Urothelium cell line (cell line): ENCODE measurements around the gene ATG4B.

Experiments
- DNase-seq: peaks from one replicate; pipeline ENCODE4 v3.0.0; 2011; ENCODE audit warnings: low spot score, mixed read lengths
- FAIRE-seq: peaks from 2 replicates; lab custom pipeline; 2011; peaks lifted over from hg19 to GRCh38; lab: Jason Lieb, UNC

Gene ATG4B

DNA sequence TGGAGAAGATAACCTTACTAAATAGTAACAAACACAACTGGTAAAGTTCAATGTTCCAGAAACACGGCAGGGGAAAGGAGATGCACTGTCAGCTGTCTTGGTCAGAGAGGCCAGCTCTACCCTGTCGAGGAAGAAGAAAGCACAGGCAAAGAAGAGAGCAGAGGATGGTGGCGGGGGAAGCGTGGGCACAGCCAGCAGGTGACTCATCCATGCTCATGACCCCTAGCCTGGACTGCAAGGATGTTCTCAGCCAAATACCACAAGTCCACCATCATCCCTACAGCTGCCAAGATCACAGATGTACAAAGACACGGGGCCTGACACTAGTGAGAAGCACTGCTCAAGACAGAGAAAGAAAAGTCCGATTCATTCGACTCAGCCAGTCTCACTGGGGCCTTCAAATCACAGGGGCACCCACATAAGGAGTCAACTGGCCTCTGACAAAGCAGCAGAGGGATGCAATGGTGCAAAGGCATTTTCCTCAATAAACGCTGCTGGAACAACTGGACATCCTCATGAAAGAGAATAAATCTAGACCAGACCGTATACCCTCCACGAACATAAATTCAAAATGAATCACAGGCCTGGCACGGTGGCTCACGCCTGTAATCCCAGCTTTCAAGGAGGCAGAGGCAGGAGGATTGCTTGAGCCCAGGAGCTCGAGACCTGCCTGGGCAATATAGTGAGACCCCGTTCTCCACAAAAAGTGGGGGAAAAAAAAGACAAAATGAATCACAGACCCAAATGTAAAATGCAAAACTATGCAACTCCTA lies 43.5 kb downstream of the ATG4B start:
- peak; percentile 76 for DNase-seq
- no peak for FAIRE-seq

DNA sequence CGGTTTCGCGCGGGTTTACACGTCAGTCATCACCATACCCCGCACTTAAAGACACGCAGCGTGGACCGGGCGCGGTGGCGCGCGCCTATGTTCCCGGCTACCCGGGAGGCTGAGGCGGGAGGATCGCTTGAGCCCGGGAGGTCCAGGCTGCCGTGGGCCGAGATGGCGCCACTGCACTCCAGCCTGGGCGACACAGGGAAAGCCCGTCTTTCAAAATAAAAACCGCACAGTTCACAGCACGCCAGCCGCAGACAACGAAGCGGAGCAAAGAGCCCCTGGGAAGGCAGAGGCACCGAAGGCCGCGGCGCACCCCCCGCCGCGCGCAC lies 48.8 kb downstream of the ATG4B start:
- FAIRE-seq (no peak), DNase-seq (no peak)

DNA sequence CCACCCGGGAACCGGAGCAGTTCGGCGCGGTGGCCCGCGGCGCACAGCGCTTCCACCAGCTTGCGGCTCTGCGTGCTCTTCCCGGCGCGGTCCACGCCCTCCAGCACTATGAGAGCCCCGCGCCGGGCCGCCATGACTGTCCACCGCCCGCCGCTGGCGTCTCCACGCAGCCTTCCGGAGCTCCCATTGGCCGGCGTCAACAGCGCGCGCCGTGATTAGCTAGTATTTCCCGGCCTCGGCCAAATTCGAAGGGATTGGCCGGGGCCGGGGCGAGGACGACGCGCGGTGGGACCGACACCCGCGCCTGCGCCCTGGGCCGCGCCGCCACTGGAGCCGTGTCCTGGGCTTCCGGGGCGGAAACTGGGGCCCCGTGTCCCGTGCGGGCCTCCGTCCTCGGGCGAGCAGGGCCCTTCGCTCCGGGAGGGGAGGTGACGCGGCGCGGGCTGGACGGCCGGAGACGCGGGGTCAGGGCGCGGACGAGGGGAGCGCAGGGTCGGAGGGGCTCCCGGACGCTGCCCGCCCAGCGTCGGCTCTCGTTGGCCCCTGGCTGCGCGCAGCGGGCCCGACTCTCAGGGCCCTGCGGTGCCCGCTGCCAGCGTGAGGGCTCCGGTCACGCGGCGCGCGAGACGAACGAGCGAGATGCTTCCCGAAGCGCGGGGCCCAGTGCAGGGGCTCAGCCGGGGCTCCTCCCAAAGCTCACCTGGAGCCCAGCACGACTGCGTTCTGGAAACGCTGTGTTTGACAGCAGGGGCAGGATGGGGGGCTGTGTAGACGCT lies 49.3 kb downstream of the ATG4B start, which contains the start of gene DTYMK:
Gene DTYMK, minus strand, starts transcription at position 166 of the 776 bp plus-strand sequence. Its CDS starts 32 bp downstream, at position 134.
- DNase-seq (peak; percentile 97), FAIRE-seq (no peak)

DNA sequence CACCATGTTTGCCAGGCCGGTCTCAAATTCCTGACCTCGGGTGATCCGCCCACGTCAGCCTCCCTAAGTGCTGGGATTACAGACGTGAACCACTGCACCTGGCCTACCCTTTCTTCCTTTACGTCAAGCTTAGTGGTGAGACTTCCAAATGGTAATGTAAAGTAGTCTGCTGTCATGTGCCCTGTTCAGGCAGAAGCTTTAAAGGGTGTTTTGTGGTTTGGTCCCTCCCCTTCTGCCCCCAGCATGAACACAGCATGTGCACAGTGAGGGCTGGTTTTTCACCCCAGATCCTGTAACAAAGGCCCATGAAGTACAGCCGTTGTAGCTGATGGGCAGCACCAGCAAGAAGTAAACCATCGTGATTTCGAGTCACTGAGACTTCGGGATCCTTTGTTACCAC lies 51.8 kb downstream of the ATG4B start:
- FAIRE-seq = no peak
- DNase-seq = no peak

DNA sequence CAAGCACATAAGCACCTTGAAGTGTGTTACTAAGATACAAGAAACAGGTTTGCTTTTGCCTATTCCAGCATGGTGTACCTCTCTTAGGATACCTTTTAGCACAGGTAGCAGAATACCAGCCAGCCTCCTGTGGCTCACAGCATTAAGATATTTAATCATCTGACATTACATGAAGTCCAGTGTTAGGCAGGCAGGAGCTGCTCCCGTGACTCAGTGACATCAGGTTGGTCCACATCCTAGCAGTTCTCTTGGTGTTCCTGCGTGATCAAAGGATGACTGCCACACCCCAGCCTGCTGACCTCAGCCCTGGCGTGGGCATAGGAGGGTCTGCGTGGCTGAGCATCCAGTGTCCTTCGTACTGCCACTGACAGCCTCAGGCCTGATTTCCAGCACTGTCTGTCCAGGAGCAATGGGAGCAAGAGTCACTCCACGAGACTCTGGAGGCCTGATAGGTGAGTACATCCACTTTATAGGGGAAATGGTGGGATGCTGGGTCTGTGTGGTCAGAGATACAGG lies 52.8 kb downstream of the ATG4B start:
- FAIRE-seq (no peak), DNase-seq (no peak)

DNA sequence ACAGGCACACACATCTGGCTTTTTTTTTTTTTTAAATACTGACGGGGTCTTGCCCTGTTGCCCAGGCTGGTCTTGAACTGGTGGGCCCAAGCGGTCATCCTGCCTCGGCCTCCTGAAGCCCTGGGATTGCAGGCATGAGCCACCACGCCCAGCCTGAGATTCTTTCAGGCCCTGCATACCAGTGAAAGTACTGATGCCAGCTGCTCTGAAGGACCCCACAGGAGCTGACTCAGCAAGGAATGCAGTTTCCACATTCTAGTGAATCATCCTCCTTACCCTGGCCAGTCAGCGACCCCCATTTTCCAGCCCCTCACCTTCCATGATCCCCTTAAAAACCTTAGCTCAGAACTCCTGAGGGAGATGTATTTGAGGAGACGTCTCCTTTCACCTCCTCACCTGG lies 55.0 kb downstream of the ATG4B start:
- FAIRE-seq (no peak), DNase-seq (no peak)

DNA sequence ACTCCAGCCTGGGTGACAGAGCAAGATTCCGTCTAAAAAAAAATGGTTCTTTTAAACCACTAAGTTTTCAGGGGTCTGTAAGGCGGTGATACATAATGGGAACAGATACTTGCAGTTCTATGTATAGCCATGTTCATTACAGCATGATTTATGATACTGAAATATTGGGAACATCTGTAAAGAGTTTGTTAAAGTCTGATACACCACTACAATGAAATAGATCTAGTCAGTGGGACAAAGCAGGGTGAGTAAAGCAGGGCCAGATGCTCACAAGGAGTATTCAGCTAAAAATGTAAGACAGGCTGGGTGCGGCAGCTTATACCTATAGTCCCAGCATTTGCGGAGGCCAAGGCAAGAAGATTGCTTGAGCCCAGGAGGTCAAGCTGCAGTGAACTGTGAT lies 58.2 kb downstream of the ATG4B start:
- DNase-seq (no peak), FAIRE-seq (no peak)

DNA sequence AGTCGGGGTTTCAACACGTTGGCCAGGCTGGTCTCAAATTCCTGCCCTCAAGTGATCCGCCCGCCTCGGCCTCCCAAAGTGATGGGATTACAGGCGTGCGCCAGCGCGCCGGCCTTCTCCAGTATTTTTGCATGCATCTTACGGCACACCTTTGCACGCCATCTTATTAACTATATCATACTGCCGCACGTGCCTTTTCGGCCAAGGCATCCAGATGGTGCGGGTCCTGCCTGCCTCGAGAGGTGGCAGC lies 63.6 kb downstream of the ATG4B start:
- peak; percentile 90 for FAIRE-seq
- DNase-seq = no peak

DNA sequence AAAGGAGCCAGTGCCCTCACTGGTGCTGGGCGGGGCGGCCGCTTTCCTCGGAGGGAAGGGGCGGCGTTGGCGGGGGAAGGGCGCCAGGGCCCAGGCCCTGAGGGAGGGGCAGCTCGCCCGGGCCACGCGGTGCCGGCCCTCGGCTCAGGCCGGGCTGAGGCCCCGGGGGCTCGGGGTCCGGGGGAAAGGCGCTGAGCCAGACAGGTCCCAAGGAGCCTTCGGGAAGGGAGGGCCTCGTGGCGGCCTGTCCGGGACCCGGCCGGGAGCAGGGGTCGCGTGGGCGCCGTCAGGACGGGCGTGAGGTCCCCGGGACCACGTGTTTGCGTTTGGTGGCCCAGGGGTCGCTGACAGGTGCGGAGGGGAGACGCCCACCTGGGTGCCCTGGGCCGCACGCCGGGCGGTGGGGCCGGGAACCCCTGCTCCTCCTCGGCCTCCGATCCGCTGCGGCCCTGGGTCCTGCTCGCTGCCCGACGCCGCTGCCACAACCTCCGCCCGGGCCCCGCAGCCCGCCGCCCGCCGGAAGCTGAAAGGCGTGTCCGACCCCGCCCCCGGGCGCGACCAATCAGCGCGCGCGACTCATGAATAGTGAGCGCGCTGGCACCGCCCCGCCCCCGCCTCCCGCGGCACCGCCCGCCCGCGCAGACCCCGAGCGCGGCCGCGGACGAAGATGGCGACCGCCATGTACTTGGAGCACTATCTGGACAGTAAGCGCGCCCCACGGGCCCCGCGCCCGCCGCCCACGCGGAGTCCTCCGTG lies 64.1 kb downstream of the ATG4B start, which contains the start of gene ING5:
Gene ING5, plus strand, starts transcription at position 641 of the 756 bp plus-strand sequence. Its CDS starts 27 bp downstream, at position 668.
- FAIRE-seq = peak; percentile 20
- peak; percentile 94 for DNase-seq

DNA sequence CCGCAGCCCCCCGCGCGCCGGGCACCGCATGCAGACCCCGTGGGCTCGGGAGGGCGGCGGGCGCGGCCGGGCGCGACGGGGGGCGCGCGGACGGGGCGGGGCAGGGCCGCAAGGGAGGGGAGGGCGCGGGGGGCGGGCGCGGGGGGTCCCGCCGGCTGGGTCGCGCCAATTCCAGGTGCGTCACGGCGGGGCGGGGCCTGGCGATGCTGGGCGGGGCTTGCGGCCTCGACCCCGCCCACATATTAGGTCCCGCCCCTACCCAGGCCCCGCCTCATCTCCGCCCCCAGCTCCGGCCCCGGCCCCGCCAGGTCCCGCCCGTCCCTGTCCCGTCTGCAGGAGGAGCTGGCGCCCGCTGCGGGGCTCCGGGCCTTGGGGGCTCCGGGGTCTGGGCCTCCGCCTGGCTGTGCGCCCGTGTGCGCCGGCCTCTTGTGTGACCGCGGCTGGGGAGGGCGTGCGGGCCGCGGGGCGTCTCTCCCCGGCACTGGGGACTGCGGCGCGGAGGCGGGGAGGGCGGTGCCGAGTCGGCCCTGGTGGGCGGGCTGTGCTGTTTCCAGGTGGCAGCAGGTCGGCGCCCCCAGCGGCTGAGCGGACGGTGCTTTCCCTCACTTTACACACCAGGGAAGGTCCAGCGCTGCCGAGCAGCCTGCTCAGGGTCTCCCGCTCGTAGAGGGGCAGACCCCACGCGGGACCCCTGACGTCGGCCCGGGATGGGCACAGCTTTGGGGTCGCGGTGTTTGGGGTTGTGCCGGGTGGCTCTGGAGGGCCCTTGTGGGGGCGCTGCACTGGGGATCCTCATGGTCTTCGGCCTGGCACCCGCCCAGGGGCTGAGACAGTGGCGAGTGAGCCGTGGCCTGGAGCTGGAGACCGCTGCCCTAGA lies 64.9 kb downstream of the ATG4B start:
- peak; percentile 93 for DNase-seq
- FAIRE-seq = no peak

DNA sequence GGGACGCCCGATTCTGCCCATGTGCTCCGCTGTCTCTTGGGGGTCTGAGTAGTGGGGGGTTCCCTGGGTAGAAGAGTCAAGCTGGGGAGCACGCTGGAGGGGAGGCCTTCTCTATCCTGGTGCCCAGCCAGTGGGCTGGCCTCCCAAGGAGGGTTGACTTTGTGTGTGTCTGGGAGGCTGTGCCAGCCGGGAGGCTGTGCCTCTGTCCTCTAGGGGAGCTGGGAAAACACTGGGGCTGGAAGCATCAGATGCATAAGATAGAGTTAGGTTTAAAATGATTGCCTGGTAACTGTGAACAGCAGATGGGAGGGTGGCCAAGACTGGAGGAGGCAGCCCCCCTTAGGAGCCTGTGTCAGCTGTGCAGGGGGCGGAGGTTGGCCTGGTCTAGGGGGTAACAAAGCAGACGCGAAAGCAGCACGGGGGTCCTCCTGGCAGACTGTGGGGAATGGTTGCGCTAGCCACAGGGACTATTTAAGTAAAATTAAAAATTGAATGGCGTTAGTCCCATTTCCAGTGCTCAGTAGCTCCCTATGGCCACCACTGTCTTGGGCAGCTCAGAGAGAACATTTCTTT lies 65.6 kb downstream of the ATG4B start:
- FAIRE-seq (no peak), DNase-seq (no peak)

DNA sequence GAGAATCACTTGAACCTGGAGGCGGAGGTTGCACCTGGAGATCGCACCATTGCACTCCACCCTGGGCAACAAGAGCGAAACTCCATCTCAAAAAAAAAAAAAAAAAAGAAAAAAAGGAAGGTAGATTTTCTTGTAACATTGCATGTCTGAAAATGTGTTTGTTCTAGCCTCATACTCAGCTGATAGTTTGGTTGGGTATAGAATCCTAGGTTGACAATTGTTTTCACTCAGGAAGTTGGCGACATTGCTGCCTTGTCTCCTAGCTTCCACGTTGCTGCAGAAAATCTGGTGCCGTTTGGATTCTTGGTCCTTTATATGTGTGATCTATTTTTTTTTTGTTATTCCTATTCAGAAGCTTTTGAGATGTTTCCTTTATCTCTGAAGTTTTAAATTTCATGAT lies 69.0 kb downstream of the ATG4B start:
- DNase-seq (no peak), FAIRE-seq (no peak)

DNA sequence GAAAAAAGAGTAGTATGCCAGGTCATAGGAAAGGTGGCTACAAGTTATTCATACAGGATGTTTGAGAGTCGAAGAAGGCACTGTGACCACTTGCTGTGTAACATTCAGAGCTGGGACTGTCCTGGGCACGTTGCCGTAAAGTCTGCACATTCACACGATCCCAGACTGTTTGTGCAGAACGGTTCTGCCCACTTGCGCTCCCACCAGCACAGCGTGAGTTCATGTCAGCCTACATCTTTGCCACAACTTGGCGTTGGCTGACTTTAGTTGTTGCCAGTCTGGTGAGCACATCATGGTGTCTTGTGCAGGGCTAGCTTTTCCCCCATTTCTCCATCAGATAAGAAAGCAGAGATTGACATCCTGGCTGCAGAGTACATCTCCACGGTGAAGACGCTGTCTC lies 71.4 kb downstream of the ATG4B start:
- no peak for FAIRE-seq

DNA sequence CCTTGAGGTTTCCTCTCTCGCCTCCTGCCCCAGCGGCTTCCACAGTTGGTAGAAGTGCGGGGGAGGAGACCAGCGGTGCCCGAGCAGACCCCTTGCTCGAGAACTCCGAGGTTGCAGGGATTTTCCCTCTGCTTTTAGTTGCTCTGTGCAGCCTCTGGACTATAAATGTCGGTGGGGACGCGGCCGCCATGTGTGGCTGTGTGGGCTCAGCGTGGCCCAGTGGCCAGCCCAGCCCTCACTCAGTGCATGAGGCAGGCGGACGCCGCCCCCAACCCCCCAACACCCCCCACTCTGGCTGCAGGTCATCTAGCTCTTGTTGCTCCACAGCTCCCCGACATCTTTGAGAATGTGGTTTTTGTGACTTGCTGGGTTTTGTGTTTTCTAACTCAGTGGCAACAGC lies 81.6 kb downstream of the ATG4B start:
- FAIRE-seq = no peak
- DNase-seq = no peak

More for the DNA sequence above, 71.4 kb downstream of the ATG4B start:
- no peak for DNase-seq

DNA sequence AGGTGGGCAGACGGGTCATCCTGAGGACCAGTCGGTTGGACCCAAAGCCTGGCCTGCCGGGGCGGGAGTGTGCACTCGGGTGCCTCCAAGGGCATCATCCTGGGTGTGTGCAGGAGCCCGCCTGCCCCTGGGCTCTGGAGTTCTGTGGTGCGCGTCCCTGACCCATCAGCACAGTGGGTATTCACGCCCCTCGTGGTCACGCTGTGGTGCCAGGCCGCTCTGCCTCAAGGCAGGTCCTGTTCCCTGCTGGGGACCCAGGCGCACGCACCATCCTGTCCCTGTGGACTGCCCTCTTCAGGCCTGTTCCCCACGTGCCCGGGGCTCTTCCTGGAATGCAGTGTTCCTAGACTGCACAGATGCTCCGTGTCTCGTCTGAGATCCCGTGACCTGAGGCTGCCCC lies 82.6 kb downstream of the ATG4B start:
- DNase-seq (no peak), FAIRE-seq (no peak)

DNA sequence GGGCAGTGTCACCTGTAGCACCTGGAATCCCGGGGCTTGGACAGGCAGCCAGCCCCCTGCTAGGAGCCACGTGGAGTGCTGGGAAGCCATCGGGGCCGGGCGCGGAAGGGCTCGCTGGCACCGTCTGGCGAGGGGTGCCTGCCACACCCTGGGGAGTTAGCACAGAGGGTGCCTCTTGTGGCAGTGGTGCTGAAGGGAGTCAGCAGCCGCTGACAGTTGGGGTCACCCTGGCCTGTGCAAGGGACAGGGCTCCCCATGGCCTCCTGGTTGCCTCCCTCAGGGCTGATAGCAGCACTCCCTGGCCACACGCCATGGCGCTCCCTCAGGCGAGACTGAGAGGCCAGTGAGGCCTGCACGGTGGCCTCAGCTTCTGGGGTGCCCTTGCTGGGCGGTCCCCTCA lies 83.1 kb downstream of the ATG4B start:
- no peak for FAIRE-seq
- no peak for DNase-seq

DNA sequence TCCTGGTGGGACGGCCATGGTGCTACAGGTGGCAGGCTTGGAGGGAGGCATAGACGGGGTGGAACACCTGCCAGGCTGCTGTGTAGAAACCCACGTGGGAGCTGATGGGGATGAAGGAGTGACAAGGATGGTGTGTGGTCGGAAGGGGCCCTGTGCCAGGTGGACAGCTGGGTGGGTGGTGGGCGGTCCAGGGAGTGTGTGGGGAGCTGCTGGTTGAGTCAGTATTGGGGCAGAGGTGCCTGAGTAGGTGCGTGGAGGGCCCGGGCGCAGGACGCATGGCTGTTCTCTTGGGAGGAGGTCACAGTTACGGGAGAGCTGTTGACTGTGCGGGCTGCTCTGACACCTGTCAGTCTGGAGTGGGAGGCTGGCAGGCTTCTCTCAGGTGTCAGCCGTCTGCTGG lies 84.4 kb downstream of the ATG4B start:
- DNase-seq (no peak), FAIRE-seq (no peak)

DNA sequence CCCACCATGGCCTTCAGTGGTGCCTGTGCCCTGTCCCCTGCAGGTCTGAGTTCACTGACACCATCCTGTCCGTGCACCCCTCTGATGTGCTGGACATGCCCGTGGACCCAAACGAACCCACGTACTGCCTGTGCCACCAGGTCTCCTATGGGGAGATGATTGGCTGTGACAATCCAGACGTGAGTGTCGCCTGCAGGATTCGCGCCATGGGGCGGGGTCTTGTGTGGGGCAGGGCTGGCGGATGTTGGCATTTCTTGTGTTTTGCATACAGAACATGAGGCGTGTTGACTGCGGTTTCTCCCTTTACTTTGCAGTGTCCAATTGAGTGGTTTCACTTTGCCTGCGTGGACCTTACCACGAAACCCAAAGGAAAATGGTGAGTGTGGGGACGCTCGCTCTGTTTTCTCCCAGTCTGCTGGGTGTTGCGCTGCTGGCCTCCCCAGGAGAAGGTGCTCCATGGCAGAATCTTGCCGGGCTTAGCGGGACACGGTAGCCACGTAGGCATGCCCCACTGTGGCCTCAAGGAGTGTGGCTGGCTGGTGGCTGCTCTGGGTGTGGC lies 85.5 kb downstream of the ATG4B start:
- FAIRE-seq = no peak
- DNase-seq = no peak
